GM12874 (cell line): Measurements from ENCODE around the gene PLAAT3.

Source experiments
- TF ChIP-seq, protein P1 (sequence below): IDR thresholded peaks from 2 replicates; pipeline ENCODE4 v1.5.1; 2011; ENCODE audit warnings: low read depth, mild to moderate bottlenecking, control low read depth, low read length, moderate library complexity; ENCODE audit not compliant: insufficient read depth

PLAAT3 gene

DNA sequence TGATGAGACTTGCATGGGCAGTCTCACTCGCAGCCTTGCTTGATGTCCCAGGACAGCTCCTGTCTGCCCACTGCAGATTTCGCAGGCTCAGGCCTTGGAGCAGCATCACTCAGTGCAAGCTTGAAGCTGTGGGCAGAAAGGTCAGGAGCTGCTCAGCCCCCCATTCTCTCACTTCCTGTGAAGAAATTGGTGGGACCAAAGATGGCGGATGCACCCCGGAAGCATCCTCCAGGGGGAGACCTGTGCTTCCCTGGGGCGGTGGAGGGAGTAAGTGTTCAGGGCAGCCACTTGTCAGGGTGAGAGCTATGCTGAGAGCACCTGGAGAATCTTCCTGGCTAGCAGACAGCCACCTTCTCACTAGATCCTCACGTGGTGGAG lies 62.4 kb downstream of the PLAAT3 start:
- TF ChIP-seq, protein P1, sequence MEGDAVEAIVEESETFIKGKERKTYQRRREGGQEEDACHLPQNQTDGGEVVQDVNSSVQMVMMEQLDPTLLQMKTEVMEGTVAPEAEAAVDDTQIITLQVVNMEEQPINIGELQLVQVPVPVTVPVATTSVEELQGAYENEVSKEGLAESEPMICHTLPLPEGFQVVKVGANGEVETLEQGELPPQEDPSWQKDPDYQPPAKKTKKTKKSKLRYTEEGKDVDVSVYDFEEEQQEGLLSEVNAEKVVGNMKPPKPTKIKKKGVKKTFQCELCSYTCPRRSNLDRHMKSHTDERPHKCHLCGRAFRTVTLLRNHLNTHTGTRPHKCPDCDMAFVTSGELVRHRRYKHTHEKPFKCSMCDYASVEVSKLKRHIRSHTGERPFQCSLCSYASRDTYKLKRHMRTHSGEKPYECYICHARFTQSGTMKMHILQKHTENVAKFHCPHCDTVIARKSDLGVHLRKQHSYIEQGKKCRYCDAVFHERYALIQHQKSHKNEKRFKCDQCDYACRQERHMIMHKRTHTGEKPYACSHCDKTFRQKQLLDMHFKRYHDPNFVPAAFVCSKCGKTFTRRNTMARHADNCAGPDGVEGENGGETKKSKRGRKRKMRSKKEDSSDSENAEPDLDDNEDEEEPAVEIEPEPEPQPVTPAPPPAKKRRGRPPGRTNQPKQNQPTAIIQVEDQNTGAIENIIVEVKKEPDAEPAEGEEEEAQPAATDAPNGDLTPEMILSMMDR: no peak

DNA sequence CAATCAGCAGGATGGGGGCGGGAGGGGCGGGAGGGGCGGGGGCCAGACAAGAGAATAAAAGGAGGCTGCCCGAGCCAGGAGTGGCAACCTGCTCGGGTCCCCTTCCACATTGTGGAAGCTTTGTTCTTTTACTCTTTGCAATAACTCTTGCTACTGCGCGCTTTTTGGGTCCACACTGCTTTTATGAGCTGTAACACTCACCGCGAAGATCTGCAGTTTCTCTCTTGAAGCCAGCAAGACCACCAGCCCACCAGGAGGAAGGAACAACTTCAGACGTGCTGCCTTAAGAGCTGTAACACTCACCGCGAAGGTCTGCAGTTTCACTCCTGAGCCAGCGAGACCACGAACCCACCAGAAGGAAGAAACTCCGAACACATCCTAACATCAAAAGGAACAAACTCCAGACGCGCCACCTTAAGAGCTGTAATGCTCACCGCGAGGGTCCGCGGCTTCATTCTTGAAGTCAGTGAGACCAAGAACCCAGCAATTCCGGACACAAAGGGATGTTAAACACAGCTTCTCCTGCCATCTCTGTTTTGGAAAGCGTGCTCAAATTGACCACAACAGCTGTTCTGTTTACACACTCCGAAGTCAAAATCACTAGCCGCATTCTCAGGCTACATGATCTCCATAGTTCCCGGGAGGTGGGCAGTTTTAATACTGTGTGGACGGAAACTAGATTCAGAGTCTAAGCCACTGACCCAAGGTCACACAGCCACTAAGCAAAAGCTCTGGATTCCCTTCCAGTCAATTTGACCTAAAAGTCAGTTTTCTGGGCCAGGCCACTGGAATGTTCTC lies 62.9 kb downstream of the PLAAT3 start:
- TF ChIP-seq, protein P1: no peak

DNA sequence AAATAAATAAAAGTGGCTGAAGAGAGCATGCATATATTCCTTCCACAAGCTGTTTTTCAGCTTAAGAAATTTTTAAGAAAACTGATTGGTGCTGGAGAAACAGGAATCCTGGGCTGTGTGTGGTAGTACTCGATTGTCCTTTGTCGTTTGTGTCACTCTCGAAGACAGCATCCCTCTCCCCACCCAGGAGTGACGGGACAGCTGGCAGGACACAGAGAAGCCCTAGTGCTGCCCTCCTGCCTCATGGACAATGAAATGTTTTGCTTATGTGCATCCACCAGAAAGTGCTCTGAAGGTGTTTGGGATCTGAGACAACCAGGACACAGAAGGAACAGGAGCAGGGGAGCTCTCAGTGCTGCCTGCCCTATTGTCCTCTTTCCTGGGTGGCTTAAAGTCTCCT lies 64.8 kb downstream of the PLAAT3 start:
- TF ChIP-seq, protein P1: no peak

DNA sequence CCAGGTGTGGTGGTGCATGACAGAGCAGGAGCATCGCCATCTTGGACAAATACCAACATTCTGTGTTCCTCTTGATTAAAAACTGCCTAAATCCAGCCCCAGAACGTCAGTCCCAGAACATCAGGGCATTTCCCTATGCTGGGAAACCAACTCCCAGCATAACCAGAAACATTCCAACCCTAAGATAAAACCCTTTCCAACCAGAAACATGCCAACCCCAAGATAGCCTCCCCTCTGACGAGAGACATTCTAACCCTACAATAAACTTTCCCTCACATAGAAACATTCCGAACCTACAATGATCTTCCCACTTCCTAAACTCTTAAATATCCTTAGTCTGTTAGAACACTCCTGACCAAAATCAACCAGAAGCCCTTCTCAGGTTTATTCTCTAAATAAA lies 66.1 kb downstream of the PLAAT3 start:
- TF ChIP-seq, protein P1: no peak

DNA sequence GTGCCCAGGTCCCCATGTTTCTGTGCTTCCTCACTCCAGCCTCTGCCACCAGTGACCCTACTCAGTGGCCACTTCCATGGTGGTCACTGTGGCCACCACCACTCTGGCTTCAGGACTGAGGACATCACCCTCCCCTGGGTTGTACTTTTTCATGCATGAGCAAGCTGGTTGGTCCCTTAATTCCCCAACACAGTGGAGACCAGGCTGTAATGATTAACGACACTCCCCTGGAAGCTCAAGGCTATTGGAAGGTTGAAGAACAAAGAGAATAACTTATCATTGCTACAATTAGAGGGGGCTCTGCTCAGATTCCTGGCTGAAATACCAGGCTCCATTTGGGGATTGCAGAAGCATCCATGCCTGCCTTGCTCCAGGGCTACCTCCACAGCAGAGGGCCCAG lies 67.2 kb downstream of the PLAAT3 start:
- TF ChIP-seq, protein P1: no peak

DNA sequence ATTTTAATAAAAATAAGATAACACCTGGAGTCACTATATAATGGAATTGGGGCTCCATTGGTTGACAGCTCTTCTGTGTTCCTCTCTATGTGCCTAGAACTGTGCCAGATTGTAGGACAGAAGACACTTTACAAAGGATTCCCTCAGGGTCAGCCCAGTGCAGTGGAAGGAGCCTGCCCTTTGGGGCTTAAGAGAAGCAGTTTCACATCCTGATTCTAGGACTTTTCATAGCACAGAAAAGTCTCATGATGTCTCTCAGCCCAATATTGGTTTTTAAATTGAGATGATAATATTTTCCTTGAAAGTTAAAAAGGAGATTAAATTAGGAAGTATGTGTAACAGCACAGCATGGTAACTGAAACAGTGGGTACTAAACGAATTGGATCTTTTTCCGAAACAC lies 70.5 kb downstream of the PLAAT3 start:
- TF ChIP-seq, protein P1: no peak

DNA sequence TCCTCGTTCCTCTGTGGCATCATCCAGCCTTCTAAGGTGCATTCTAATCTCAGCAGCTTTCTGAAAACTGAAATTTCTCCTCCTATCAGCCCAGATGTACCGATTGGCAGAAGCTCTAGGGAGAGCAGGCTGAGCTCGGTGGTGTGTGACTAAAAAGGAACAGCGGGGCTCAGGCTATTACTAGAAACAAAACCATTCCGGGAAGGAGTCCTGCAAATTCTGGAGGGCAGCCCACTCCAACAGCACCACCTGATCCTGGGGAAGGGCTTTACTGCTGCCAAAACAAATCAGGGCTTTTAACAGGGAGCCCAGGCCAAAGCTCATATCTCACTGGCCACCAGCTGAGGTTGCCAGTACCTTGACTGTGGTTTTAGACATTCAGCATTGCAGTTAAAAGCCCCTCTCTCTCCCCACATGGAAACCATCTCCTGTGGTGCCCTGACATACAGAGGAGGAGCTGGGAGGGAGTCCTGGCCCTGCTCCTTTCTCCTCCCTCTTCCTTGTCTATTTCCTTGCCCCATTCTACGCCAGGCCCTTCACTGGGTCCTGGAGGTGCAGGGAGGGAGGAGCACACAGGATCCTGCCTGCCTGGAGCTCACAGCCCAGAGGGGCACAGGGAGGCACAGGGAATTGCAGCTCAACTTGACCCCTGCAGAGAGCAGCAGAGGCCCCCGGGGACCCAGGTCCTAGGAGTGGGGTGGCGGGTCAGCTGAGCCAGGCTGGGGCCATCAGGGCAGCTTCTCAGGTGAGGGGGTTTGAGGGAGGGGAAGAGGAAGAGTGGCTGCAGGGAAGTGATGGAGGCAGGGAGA lies 76.7 kb downstream of the PLAAT3 start:
- TF ChIP-seq, protein P1: no peak
